Fibroblast of skin of back (primary cell): ENCODE results near the gene ANKRD50. TPM values are rescaled to one million over a fixed set of nuclear protein-coding genes. Genes with fewer than 3 reads are reported as not detected.

Experiments used
- DNase-seq: peaks from one replicate; pipeline ENCODE4 v3.0.0-alpha.2; 2013
- polyA plus RNA-seq, 2 experiments: library from polyadenylated mRNA; unstranded; fragments of 120-200 nt; gene quantifications; one replicate each; pipeline ENCODE4 v1.2.1, GENCODE V29; 2013; ENCODE audit not compliant: insufficient read length in 2 of 2

The ANKRD50 gene, protein sequence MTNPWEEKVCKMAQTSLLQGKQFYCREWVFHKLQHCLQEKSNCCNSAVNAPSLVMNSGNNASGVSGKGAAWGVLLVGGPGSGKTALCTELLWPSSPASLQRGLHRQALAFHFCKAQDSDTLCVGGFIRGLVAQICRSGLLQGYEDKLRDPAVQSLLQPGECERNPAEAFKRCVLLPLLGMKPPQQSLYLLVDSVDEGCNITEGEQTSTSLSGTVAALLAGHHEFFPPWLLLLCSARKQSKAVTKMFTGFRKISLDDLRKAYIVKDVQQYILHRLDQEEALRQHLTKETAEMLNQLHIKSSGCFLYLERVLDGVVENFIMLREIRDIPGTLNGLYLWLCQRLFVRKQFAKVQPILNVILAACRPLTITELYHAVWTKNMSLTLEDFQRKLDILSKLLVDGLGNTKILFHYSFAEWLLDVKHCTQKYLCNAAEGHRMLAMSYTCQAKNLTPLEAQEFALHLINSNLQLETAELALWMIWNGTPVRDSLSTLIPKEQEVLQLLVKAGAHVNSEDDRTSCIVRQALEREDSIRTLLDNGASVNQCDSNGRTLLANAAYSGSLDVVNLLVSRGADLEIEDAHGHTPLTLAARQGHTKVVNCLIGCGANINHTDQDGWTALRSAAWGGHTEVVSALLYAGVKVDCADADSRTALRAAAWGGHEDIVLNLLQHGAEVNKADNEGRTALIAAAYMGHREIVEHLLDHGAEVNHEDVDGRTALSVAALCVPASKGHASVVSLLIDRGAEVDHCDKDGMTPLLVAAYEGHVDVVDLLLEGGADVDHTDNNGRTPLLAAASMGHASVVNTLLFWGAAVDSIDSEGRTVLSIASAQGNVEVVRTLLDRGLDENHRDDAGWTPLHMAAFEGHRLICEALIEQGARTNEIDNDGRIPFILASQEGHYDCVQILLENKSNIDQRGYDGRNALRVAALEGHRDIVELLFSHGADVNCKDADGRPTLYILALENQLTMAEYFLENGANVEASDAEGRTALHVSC (N-terminal part only)
- polyA plus RNA-seq (2013, experiment 1 of 2; ENCODE audit: insufficient read length): 16.2 TPM
- polyA plus RNA-seq (2013, experiment 2 of 2; ENCODE audit: insufficient read length): 20.4 TPM

DNA sequence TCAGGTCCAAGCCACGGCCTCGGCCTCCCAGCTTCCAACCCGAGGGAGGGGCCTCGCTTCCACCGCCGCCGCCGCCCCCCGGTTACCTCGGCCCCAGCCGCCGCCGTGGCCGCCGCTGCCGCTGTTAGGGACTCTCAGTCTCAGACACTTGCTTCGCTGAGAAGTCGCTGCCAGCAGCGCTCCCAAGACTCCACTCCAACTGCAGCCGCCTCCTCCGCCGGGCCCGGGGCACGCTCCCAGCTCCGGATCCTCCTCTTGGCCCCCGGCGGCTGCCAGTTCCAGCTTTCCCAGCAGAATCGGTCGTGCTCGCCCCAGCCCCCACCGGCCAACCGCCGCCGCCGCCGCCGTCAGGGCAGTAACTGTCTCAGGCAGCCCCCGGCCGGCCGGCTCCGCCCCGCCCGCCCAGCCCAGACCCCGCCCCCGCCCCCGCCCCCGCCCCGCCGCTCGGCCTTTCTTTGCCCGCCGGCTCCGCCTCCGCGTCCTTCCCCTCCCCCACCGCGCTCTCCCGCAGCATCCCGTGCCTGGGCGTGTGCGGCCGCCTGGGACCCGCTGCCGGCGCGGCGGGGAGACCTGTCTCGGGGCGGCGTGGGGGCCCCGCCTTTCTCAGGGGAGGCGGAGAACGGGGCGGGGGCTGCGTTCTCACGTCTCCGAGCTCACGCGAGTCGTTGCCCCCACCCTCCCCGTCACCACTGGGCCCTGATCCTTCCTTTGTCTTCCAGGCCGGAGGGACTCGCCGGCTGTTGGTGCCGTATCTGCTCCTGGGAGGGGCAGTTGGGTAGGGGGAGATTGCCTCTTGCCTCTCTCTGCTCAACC lies at the start of gene ANKRD50:
ANKRD50 (minus strand) TSS at position 361 of the 813 bp plus-strand sequence. CDS start 2,221 bp downstream, outside the sequence.
- DNase-seq: peak; percentile 96

DNA sequence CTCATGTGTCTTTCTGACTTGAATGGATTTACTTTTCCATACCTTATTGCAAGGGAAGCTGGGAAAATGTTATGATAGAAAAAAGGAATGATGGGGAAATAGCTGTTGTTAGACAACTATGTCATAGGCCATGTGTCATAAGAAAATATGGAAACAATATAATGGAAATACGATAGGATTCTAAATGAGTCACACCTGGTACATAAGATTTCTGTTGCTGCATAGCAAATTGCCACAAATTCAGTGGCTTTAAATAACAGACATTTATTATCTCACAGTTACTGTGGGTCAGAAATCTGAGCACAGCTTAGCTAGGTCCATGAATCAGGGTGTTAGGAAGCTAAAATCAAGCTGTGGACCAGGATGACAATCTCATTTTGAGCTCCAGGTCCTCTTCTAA lies 44.6 kb upstream of the ANKRD50 start:
- peak; percentile 69 for DNase-seq

DNA sequence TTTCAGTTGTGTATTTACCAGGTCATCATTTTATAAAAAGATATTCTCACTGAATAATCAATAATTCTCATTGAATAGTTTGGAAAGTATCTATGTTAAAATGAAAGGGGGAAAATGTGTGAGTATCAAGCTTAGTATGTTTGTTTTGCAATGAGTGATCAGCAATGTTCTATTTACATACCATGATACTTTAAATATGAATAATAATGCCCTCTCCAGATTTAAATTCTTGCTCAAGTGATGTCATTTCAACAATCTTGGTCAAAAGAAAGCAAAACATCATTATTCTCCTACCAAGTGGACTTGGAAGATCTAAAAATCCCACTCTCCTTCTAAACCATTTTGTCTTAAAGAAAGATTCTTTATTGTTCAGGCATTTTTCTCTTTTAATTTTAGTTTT lies 42.1 kb upstream of the ANKRD50 start:
- peak; percentile 76 for DNase-seq

DNA sequence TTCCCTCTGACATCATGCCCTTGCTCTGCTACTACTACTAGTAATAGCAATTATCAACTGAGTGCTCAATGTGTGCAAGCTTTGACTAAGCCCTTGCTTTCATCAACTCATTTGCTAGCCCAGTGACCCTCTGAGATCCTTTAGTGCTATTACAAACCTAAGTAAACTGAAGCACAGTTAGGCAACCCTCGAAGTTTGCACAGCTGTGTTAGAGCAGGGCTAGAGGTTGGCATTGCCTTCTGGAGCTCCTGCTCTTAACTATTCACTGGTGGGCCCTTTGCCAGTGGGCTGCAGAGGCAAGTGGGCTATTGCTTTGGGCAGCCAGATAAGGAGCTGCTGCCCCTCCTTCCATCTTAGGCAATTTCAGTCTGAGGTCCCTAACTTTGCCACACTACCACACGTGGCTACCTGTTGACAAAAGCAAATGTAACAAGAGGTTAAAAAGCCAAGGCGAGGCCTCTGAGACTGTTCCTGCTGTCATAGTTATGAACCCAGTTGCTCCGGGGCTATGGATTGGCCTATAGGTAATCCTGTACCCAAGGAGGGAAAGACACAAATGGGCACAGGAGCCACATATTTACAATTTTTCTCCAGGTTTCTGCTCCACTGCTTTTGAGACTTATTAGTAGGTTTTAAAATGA lies 41.5 kb upstream of the ANKRD50 start:
- DNase-seq: no peak

DNA sequence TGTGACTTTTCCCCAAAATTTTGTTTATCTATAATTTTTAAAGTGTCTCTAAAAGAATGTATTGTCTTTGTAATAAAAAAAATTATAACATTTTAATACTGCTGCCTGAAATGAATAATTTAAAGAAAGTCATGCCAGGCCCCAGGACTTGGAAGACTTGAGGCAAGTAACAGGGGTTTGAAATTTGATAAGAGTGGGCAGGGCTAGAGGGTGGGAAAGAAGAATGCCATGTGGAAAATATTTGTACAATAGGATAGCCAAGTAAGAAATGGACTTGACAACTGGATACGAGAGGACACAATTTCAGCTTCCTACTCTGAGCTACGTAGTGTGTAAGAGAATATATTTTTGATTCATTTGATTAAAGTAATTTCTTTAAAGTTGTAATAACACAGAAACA lies 36.9 kb upstream of the ANKRD50 start:
- no peak for DNase-seq

DNA sequence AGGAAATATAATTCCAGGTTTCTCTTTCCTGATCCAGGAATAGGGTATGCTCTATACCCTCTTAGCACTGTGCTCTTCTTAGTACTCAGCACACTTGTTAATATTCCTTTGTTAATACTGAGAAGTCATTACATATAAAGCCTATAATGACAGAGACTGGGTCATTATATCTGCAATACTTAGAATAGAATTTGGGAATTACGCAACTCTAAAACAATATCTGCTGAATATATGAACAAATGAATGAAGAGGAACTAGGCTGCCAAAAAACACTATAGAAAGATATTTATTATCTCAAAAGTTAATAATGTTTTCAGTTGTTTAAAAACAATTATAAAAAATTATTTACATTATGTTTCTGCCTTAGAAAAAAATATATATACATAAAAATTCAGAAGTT lies 36.4 kb upstream of the ANKRD50 start:
- DNase-seq: no peak

DNA sequence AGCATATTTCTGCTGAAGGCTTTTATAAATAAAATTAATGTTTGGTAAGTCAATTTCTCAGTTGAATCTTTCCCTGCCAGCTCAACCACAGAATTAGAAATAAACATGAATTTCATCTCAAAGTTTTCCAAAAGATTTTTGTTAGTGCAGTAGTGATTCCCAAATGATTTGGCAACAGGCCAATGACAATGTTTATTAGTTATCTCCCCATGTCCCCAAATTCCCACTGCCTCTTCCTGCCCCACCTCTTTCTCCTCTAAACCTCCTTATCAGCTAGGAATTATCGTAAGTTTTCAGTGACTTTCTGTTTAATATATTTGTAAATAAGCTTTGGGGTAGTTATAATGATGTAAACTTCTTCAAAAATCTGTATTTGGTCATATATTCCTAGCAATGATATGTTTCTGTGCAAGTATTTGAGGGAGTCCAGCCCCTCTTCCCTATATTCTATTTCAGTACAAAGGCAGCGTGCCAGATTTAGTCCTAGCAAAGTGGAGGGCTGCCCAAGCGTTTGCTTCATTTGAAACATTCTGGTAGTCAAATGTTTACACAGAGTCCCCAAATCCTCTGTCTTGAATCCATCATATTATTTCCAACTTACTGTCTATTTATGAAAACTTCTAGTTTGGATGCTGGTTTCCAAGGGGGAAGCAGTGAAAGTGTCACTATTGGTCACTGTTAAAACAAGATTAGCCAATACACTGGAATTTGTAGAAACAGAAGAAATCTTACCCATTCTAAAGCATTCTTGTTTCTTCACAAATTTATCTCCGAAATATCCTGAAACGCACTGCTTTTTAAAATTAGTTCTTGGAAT lies 33.7 kb upstream of the ANKRD50 start:
- no peak for DNase-seq

DNA sequence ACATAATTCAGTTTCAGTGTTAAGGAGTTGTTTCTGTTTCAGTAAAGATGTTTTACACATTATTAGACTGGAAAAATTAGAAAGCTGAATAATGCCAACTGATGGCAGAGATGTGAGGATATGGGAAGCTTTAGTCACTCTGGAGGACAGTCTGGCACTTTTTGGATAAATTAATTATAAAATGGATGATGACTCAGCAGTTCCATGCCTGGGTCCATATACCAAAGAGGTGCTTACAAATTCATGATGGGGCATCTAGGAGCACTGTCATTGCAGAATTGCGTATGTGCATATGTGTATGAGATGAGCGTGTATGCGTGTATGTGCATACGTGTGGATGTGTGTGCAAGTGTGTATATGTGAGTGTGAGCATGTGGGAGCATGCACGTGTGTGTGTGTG lies 31.2 kb upstream of the ANKRD50 start:
- DNase-seq: no peak

DNA sequence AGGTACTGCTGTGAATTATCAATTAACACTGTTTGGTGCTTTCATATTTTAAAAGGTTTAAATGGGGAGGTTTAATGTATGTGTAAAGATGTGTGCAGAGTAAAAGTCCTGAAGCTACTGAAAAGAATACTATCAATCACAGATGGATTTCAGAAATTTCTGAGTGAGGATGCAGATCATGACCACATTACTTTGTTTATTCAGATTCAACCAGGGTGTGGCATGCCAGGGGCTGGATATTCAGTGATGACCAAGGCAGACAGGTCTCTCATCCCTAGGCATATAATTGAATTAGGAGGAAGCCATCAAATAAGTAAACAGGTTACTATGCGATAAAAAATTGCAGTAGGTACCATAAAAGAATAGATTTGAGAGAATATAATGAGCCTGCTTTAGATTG lies 28.0 kb upstream of the ANKRD50 start:
- DNase-seq: no peak

DNA sequence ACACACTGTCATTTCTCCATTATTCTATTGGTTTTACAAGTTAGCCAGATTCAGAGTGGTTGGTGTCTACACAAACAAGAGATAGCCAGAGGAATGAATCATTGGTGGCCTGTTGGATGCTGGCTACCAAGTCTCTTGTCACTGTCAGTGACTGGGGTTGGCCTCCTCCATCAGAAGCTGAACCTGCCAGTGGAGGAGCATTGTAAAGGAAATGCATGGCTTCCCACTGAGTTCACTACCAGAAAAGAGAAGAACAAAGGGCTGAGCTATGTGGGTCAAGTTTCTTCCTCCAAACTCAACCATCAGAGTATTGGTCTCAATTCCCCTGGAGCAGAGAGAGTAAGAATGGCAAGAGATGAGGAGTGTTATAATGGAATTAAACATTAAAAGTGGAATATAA lies 26.5 kb upstream of the ANKRD50 start:
- DNase-seq: no peak

DNA sequence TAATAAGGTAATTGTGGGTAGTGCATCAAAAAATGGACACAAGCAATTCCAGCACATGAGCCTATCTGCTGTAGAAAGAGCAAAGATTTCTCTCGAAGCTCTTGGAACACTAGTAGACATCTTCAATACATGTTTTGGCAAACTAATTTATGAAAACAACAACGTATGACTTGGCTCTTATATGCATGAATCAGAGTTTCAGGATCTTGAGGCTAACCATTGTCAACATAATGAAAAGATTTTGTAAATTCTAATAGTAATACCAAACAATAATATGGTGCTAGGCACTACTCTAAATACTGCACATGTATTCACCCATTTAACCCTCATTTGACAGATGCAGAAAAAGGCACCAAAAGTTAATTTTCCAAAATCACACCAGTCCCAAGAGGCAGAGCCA lies 25.1 kb upstream of the ANKRD50 start:
- DNase-seq: no peak

DNA sequence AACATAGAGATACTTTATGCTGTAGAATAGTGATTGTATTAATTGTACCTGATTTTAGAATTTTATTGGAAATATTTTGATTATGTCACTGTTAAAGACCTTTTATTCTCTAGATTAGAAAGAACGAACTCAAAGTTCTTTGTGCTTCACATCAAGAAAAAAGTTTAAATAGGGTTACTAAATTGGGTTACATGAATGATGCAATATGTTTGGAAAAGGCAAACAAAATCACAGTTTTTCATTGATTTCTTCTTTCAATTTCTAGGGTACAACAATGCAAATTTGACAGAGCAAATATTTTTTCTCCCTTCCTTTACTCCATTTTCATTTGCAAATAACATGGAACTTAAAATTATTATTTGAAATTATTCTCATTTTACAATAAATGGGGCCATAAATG lies 24.0 kb upstream of the ANKRD50 start:
- no peak for DNase-seq

DNA sequence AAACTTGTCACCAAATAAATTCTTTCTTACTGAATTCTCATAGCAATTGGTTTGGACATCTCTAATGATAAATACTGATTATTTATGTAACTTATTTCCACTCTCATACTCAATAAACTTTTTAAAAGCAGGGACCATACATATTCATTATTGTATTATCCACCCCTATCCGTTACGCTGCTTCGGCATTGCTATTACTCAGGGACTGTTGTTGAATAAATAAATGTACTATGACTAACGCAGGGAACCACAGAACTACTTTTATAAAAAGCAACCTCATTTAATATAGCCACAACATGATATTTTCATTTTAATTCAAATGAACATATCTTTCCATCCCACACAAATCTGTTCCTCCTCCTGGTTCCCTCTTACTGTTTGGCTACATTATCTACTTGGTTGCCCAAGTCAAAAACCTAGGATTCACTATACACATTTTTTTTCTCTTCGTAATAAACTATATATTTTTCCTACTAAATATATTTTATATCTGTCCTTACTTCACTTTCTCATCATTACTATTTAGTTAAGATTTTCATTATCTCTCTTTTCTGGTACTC lies 14.9 kb upstream of the ANKRD50 start:
- DNase-seq: no peak

DNA sequence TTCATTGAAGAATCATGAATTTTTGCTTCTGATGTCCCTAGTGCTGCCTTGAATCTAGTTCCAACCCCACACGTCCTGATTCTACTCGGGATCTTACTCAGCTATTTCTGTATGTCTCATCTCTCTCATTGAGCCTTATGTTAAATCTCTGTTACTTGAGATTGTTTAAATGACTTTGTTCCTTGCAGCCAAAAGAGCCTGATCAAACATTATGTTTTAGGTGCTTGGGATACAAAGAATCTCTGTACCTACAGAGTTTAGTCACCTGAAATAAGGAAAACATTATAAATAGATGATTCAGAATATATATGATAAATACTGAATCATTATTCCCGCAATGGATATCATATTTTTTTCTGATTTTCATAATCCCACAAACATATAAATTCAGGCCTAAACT lies 13.7 kb upstream of the ANKRD50 start:
- DNase-seq: no peak

DNA sequence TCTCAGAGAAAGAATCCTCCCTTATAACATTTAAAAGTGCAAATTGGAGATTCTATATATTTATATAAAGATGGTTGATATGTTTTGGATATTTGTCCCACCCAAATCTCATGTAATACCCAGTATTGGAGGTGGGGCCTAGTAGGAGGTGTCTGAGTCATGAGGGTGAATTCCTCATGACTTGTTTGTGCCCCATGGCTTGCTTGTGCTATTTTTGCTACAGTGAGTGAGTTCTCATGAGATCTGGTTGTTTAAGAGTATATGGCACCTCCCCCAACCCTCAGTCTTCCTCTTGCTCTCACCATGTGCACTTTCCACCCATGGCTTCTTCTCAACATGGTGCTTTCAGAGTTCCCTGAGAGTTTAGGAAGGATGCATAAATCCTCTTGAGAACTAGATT lies 9.5 kb upstream of the ANKRD50 start:
- DNase-seq: peak; percentile 73

DNA sequence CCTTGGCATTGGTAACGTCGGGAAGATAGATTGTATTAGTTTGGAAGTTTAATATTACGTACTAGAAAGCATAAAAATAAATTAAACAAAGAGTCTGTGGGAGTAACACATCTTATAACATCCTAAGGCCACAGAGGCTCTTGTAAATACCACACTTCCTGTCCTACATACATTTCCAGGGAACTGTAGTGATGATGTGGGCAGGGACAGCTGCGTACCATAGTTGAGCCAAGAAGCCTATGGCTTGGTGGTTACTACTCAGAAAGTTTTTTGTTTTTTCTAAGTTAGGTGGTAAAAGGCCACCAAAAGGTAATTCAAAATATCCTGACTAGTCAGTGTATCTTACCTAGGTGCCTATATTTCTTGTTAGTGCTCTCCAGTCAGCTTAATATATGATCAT lies 4.6 kb upstream of the ANKRD50 start:
- DNase-seq: no peak

DNA sequence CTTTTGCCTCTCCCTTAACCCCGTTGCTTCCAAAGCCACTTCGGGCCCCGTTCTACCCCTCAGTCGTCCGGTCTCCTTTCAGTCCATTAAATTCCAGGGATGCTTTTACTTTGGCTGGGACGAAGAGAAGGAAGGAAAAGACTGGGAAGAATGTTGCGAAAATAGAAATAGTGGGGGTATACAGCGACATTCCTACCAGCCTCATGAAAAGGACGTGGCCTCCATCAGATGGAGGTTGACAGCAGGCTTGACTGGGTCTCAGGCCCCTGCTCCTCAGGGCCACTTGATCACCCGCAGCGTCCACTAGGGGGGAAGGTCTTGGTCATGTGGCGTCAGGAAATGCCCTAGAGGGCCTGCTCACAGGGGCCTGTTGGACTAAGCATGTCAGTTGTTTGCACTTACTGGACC lies 657 bp upstream of the ANKRD50 start:
- peak; percentile 86 for DNase-seq

DNA sequence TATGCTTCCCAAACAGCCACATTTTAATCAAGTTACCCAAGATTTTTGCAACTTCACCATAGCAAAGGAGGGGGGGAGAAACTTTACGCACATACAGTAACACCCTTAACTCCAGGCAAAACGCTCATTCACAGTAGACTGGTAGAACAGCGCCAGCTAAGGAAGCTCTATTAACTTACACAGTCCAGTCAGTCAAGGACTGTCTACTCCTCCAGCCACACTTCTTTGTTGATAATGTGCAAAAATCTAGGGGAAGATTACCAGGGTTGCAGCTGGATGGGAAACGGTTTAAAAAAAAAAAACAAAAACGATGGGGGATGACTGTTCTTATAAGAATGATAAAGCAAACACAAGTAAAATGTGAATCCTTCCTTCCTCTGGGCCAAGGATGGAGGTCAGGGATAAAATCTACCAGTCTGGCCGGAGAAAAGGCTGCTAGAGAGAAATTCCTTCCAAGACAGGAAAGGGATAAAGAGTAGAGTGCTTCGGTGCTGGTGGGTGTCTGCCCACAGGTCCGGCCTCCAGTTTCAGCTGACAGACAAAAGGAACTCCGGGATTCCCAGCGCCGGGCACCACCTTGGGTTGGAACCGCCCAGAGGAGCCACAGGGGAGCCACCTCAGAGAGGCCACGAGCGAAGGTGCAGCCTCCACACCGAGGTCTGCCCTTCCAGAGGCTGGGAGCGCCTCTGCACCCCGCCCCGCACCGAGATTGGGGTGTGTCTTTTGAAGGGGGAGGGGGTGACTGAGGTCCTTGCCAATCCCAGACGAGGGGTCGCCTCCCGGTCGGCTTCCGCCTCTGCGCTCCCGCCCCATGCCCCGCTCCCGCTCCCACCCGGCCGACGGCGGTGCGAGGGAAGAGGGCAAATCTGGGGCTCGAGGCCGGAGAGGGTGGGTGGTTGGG lies 811 bp downstream of the ANKRD50 start:
- peak; percentile 78 for DNase-seq

DNA sequence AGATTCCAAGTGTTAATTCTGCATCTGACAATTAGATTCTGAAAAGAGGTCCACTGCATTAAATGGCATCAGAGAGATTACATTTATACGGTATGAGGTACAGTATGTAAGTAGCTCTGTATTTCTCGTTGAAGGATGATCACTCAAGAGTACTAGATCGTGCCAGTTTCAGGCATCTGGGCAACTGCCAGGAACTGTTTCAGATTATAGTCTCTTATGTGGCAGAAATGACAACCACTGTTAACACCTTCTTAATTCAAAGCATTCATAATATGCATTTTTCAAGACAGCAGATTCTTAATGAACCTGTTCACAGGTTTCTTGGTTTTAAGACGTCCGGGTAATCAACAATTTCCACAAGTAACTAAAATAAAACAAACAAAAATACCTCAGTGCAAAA lies 1.6 kb downstream of the ANKRD50 start:
- DNase-seq: peak; percentile 27
